ENCODE data around the gene VPS13D. TPM values are rescaled to one million over a fixed set of nuclear protein-coding genes. Genes with fewer than 3 reads are reported as not detected.
A peak's percentile ranks its signal among the peaks of the same experiment; 100 is the strongest.

Gene VPS13D
- total RNA-seq, 1 experiment from 2014 or later: 22.7 TPM

DNA sequence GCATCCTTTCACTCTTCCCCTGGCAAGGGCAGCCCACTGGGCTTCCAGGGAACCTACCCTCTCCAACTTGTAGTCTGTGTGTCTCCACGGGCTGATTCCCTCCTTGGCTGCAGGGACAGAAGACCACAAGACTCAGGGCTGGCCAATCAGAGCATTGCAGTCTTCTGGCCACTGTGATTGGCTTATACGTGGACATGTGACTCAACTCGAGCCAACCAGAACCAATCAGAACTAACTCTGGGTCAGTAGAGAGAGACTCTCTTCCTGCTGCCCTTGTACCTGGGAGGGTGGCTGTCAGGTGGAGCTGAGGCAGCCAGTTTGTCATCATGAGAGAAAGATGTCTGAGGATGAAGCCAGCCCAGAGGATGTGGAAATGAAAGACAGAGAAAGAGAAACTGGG, 324.1 kb downstream of the VPS13D start:
- peak; percentile 25 for DNase-seq (ENCODE audit: low read depth)

DNA sequence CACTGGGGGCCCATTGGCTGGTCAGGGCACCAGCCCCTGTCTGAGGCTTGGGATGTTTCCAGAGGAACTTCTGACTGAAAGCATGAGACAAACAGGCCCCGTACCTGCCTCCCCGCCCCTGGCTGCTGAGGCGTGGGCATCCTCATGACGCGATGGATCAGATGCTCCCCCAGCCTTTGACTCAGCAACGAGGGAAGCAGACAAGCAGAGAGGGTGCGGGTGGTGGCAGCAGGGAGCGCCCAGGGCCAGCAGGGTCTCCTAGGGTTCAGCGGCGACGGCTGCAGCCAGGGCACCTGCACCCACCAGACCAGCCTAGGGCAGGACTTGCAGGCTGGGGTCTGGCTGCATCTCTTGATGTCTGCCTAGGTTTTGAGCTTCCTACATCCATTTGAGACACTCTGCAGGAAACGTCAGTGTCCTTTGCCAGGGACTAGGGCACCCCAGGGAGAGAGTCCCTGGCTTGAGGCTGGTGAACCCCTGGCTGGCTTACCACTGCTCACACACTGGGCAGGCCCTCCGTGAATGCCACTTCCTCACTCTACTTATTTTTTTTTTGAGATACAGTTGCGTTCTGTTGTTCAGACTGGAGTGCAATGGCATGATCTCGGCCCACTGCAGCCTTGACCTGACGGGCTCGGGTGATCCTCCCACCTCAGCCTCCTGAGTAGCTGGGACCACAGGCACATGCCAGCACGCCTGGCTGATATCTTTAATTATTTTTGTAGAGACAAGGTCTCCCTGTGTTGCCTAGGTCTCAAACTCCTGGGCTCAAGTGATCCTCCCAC, 324.9 kb downstream of the VPS13D start:
- DNase-seq (ENCODE audit: low read depth): no peak

DNA sequence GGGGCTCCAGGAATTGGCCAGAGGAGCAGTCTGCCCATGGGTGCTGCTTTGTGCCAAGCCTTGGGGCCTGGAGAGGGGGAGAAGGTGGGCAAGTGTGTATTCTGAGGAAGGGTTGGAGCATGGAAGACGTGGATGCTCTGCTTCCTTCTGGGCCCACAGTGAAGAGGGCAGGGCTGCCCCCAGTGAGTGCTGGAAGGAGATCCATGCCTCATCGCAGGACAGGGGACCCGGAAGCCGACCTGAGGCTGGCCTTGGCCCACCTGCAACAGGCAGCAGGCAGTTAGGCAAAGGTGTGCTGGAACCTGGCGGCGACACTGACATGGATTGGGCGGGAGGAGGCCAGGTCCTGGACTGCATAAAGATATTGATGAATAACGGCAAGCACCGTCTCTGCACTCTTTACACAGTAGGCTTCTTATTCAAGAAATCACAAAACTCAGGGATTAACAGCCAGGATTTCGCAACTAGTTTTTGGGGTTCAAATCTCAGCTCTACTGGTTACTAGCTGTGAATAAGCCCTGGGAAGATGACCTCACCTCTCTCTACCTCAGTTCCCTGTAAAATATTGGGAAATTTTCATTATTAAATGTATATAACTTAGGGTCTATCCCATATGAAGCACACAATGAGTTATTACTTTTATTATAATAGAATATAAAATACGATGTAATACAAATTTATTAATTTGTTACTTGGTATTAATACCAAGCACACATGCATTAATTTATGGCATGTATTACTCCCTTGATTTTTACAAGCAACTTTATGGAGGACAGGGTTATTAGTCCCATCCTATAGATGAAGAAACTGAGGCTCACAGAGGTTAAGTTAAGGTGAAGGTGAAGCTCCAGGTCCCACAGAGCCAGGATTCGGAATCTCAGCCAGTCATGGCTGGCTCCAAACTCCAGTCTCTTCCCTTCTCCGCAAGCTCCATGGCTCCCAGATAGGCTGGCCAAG, 325.9 kb downstream of the VPS13D start:
- DNase-seq (ENCODE audit: low read depth): no peak

DNA sequence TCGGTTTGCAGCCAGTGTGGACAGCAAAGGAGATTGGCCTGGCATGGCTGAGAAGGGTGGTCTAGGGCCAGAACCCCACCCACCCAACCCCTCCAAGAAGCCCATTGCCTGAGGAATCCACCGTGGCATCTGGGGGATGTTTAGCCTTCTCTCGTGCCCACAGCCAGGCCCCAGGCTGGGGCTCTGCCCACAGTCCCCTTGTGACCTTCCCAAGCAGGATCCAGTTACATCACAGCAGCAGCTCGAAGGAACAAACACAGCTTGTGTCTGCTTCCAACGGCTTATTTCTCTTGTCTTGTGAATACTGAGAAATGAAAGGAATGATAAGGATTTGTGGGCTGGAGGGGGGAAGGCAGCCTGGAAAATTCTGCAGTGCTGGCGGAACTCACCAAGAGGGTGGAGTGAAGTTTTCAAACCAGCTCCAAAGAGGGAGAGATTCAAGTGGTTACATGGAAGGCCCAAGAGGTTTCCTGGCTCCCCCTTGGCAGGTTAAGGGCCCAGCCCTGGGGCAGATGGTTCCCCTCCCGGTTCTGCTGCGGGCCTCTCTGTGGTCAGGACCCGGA, 326.6 kb downstream of the VPS13D start:
- peak; percentile 92 for DNase-seq (ENCODE audit: low read depth)

DNA sequence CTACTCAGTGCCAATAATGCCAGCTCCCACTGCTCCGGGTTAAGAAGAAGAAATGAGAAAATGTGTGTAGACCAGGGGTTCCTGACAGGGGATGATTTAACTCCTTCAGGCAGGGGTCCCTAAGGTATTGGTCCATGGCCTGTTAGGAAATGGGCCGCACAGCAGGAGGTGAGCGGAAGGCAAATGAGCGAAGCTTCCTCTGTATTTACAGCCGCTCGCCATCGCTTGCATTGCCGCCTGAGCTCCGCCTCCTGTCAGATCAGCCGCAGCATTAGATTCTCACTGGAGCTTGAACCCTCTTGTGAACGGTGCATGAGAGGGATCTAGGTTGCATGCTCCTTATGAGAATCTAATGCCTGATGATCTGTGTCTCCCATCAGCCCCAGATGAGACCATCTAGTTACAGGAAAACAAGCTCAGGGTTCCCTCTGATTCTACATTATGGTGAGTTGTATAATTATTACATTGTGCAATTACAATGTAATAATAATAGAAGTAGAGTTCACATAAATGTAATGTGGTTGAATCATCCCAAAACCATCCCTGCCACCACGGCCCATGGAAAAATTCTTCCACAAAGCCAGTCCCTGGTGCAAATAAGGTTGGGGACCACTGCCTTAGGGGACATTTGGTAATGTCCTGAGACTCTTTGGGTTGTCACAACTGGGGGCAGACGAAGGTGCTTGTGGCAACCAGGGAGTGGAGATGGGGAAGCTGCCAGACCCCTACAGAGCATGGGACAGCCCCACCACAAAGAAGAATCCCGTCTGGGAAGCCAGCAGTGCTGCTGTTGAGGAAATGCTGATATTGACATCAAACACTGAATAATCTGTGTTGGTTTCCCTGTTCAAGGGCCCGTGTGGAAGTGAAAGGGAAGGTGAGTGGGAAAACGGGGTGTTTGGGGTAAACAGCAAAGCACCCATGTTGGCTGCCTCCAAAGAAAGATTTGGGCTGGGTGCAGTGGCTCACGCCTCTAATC, 327.4 kb downstream of the VPS13D start:
- peak; percentile 51 for DNase-seq (ENCODE audit: low read depth)

DNA sequence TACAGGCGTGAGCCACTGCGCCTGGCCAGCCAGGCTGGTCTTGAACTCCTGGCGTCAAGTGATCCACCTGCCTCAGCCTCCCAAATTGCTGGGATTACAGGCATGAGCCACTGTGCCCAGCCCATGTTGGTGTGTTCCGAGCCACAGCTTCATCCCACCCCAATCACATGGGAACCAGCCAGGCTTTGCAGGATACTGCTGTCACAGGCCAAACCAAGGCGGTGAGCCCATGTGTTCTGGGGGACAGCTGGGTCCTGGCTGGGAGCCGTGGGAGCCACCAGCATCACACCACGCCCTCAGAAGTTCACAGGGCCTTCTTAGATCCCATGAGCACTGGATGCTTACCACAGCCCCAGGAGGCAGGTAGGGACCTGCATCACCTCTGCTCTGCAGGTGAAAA, 331.3 kb downstream of the VPS13D start:
- no peak for DNase-seq (ENCODE audit: low read depth)

Other genes starting within 250 kb of the VPS13D start
- gene MFN2, start 249.6 kb upstream of the VPS13D start, total RNA-seq (2014; rRNA removed; shearing (Covaris generic)): 47.1 and 81.5 TPM in 2 replicates
- 16.3 and 26.0 TPM in 2 replicates for gene MIIP, start 210.5 kb upstream of the VPS13D start, total RNA-seq (2014; rRNA removed; shearing (Covaris generic))
- gene TNFRSF8, start 166.7 kb upstream of the VPS13D start, total RNA-seq (2014; rRNA removed; shearing (Covaris generic)): 0.47 TPM in 1 of 2 replicates, not detected in the other
- gene TNFRSF1B, start 63.0 kb upstream of the VPS13D start, total RNA-seq (2014; rRNA removed; shearing (Covaris generic)): 1.5 and 5.4 TPM in 2 replicates

All from M059J (cell line).